Epithelial cell of esophagus (primary cell): ENCODE measurements around the gene ISOC1.

Experiments
- DNase-seq: peaks from one replicate; pipeline ENCODE4 v3.0.0; 2010; ENCODE audit warnings: low read depth
- H3K4me3 ChIP-seq: 2 replicates; pipeline ENCODE4 v1.5.1; 2011; ENCODE audit warnings: mild to moderate bottlenecking, low read length, control low read depth
- TF ChIP-seq, protein P1 (sequence below): IDR thresholded peaks from 2 replicates; pipeline ENCODE4 v1.5.1; 2011; ENCODE audit warnings: low read depth, mild to moderate bottlenecking, low read length, control low read depth, inconsistent platforms; ENCODE audit not compliant: insufficient read depth; ENCODE audit errors: missing control alignments

ISOC1 gene

GRCh38 chr5:129141078-129141477 is 46.5 kb downstream of the ISOC1 start:
- TF ChIP-seq, protein P1, sequence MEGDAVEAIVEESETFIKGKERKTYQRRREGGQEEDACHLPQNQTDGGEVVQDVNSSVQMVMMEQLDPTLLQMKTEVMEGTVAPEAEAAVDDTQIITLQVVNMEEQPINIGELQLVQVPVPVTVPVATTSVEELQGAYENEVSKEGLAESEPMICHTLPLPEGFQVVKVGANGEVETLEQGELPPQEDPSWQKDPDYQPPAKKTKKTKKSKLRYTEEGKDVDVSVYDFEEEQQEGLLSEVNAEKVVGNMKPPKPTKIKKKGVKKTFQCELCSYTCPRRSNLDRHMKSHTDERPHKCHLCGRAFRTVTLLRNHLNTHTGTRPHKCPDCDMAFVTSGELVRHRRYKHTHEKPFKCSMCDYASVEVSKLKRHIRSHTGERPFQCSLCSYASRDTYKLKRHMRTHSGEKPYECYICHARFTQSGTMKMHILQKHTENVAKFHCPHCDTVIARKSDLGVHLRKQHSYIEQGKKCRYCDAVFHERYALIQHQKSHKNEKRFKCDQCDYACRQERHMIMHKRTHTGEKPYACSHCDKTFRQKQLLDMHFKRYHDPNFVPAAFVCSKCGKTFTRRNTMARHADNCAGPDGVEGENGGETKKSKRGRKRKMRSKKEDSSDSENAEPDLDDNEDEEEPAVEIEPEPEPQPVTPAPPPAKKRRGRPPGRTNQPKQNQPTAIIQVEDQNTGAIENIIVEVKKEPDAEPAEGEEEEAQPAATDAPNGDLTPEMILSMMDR = no peak

DNA sequence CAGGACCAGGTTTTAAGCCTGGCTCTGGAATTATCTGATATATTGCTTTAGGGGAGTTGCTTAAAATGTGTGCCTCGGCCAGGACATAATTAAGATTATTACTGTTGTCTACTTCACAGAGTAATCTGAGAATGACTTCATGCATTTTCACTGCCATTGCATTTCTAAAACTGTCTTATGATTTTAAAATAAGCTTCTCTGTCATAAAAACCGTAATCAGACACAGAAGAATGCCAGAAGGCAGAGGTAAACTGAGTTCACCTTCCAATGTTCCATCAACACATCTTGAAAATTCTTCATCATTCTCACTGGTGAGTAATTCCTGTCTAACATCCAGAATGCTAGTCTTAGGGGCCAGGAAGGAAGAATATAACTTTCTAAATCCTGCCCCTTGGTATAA is 47.1 kb downstream of the ISOC1 start:
- TF ChIP-seq, protein P1 = no peak
- no peak overlapping the region for H3K4me3 ChIP-seq
- no peak for DNase-seq

More at GRCh38 chr5:129141078-129141477, 46.5 kb downstream of the ISOC1 start:
- DNase-seq = no peak
- no peak overlapping the region for H3K4me3 ChIP-seq

DNA sequence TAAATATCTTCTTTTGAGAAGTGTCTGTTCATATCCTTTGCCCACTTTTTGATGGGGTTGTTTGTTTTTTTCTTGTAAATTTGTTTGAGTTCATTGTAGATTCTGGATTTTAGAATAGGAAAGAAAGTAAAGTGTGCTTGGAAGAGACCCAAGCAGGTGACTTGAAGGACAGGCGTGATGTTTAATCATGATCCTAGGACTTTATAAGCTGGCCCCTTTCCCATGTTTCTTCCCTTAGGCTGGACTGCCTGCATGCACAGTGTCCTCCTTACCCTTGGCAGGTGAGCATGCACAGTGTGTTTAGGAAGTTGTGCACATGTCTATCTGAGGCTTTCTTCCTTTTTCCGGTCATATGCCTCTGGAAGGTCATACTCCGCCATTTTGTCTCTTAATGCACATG is 61.3 kb downstream of the ISOC1 start:
- TF ChIP-seq, protein P1 = no peak
- DNase-seq = no peak
- no peak overlapping the region for H3K4me3 ChIP-seq

DNA sequence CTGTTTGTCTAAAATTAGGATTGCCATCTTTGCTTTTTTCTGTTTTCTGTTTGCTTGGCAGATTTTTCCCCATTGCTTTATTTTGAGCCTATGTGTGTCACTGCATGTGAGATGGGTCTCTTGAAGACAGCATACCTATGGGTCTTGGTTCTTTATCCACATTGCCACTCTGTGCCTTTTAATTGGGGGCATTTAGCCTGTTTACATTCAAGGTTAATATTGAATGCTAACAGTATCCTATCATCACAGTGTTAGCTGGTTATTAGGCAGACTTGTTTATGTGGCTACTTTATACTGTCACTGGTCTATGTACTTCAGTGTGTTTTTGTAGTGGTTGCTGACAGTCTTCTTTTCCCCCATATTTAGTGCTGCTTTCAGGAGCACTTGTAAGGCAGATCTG is 67.3 kb downstream of the ISOC1 start:
- DNase-seq = no peak
- TF ChIP-seq, protein P1 = no peak
- H3K4me3 ChIP-seq = no peak overlapping the region
